Type B pancreatic cell (in vitro differentiated cells): ENCODE measurements around the gene CLK2. TPM values are rescaled to one million over a fixed set of nuclear protein-coding genes. Genes with fewer than 3 reads are reported as not detected.
A peak's percentile ranks its signal among the peaks of the same experiment; 100 is the strongest.

Experiments
- DNase-seq: peaks from one replicate; pipeline ENCODE4 v3.0.0; 2021; ENCODE audit warnings: mixed read lengths; ENCODE audit not compliant: unreplicated experiment; ENCODE audit errors: extremely low spot score
- H3K27ac Mint-ChIP-seq: 2 replicates; pipeline ENCODE4 v1.8.0; 2021; ENCODE audit warnings: mild to moderate bottlenecking, mixed read lengths
- H3K27me3 Mint-ChIP-seq: 2 replicates; pipeline ENCODE4 v1.8.0; 2021; ENCODE audit warnings: mixed read lengths
- H3K36me3 Mint-ChIP-seq: 2 replicates; pipeline ENCODE4 v1.8.0; 2021; ENCODE audit warnings: mixed read lengths
- H3K4me1 Mint-ChIP-seq: one replicate; pipeline ENCODE4 v1.8.0; 2021; ENCODE audit warnings: mixed read lengths; ENCODE audit not compliant: unreplicated experiment
- H3K4me3 Mint-ChIP-seq: 2 replicates; pipeline ENCODE4 v1.8.0; 2021; ENCODE audit warnings: mild to moderate bottlenecking, mixed read lengths
- H3K9me3 Mint-ChIP-seq: 2 replicates; pipeline ENCODE4 v1.8.0; 2021; ENCODE audit warnings: mixed read lengths
- CTCF ChIP-seq: fragments of 200-600 bp; sonication (generic); conservative IDR thresholded peaks from 2 replicates; pipeline ENCODE4 v1.5.0; 2021; ENCODE audit warnings: antibody characterized with exemption, mild to moderate bottlenecking
- total RNA-seq: library from RNA; stranded (reverse); gene quantifications from 2 replicates; pipeline ENCODE4 v1.2.1, GENCODE V29; 2021; ENCODE audit warnings: low replicate concordance

Gene CLK2
- total RNA-seq, 1 donor from 2014 or later: 96.8 TPM

- Mint-ChIP-seq H3K27ac (no peak overlapping the region), H3K4me1 (peaks cover 26% of the 10 kb centered on the region), H3K4me3 (peak overlapping the region; percentile 80), H3K36me3 (peaks cover 10% of the 10 kb centered on the region), H3K9me3 (no peaks in the 10 kb centered on the region), H3K27me3 (no peaks in the 10 kb centered on the region)
- TF ChIP-seq CTCF: no peak
- DNase-seq: no peak
Observed at GRCh38 chr1:155278689-155279160, 5.4 kb upstream of the CLK2 start.

DNA sequence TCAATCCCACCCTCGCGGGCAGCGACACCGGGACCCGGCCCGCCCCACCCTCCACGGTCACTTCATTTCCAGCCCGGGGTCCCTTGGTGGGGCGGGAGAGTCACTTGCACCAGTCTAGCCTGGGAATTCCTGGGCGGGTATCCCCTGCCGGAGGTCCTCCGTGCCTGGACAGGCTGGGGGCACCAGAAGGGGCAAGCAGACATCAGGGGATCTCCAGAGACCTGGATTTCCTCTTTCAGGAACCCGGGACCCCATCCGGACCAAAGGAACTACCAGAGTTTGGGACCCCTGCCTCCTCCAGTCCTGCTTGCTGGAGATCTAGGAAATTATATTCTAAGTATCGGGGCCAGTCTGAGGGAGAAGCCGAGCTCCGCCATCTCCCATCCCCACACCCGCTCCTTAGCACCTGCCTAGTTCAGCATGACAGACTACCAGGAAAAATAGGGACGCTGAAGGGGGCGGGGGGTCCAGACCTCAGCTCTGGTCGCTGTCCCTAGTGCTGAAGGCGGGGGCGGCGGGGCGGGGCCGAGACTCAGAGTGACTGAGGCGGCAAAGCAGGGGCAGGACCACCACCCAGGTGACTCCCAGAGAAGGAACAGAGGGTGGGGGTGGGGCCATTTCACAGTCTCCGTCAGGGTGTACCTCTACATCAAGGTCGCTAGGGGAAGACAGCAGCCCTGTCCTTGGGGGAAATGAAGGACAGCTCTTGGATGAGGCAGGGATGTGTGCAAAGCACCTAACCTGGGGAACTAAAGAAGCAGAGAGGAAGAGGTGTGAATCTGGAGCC, 4.8 kb upstream of the CLK2 start:
- TF ChIP-seq CTCF: peak; percentile 62
- Mint-ChIP-seq H3K4me3 (peak overlapping the region; percentile 80), H3K36me3 (peaks cover 10% of the 10 kb centered on the region), H3K9me3 (no peaks in the 10 kb centered on the region), H3K27ac (no peak overlapping the region), H3K4me1 (peaks cover 30% of the 10 kb centered on the region), H3K27me3 (no peaks in the 10 kb centered on the region)
- DNase-seq: no peak

GRCh38 chr1:155277070-155277901, 4.0 kb upstream of the CLK2 start, which contains the start of gene HCN3:
TSS of gene HCN3 (plus strand) at chr1:155277463. CDS start at chr1:155277591, 128 bp downstream.
- peak; percentile 99 for DNase-seq
- H3K27me3 Mint-ChIP-seq: no peaks in the 10 kb centered on the region
- peaks cover 37% of the 10 kb centered on the region for H3K4me1 Mint-ChIP-seq
- peaks cover 12% of the 10 kb centered on the region for H3K36me3 Mint-ChIP-seq
- H3K4me3 Mint-ChIP-seq: peak within 1 kb of the TSS; percentile 80
- no peak within 1 kb of the TSS for H3K27ac Mint-ChIP-seq
- no peaks in the 10 kb centered on the region for H3K9me3 Mint-ChIP-seq
- TF ChIP-seq CTCF: peak; percentile 74

DNA sequence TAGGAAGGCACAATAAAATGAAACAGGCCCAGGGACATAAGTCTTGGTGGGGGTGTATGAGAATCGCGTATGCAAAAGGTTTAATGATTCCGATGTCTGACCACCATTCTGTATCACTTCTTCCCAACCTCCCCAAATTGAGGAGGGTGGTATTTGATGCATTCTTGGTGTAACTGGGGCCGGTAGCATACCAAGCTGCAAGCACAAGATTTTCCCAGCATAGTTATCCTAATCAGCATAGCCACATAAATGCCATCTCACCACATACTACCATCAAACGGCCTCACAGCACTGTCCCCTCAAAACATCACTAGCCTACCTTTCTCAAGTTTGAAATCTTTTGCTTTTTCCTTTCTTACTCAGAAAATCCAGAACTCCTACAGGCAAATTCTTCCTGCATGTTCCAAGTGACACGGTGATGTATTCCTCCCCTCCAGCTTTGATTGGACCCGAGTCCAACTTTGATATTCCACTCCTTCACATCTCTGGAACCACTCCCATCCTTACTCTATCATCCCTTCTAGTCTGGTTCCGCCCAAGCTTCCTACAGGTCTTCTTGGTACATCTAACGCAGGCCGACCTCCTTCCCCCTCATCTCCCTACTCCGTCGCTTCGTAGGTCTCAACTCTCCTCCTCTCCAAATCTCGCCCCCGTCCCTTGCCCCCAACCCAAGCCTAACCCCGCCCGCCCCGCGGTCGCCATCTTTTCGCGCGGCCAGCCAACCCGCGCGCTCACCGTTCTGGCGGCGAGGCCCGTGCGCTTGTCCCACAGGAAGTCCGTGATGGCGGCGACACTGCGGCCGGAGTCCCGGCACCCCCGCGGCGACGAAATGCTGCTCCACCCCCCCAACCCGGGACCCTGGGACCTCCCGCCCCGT, 600 bp downstream of the CLK2 start:
- Mint-ChIP-seq H3K9me3 (no peaks in the 10 kb centered on the region), H3K27me3 (no peaks in the 10 kb centered on the region), H3K36me3 (peaks cover 14% of the 10 kb centered on the region), H3K27ac (peak overlapping the region; percentile 85), H3K4me3 (peak overlapping the region; percentile 94), H3K4me1 (peaks cover 30% of the 10 kb centered on the region)
- no peak for TF ChIP-seq CTCF
- DNase-seq: no peak

GRCh38 chr1:155269381-155269780, 3.9 kb downstream of the CLK2 start:
- Mint-ChIP-seq H3K9me3 (no peaks in the 10 kb centered on the region), H3K4me3 (no peak overlapping the region), H3K4me1 (peaks cover 20% of the 10 kb centered on the region), H3K27ac (no peak overlapping the region), H3K27me3 (no peaks in the 10 kb centered on the region), H3K36me3 (peaks cover 27% of the 10 kb centered on the region)
- no peak for DNase-seq
- TF ChIP-seq CTCF: no peak
